Body of pancreas (tissue), 4 donors: ENCODE data around the gene PDPK1. TPM values are rescaled to one million over a fixed set of nuclear protein-coding genes. Genes with fewer than 3 reads are reported as not detected.

Experiments used
- ATAC-seq: fragments of 150-250 bp; one replicate; pipeline ENCODE4 v1.9.1; 2016
- DNase-seq, 4 donors: peaks; one replicate each; pipeline ENCODE4 v3.0.0-alpha.2; 2019
- H3K27ac ChIP-seq, 4 donors: fragments of 200-600 bp; sonication (generic); 1 replicate in 3 of 4; 2 replicates in 1 of 4; pipeline versions ENCODE4 v1.5.1 to v1.6.1; 2016 to 2019; ENCODE audit warnings: mild to moderate bottlenecking in 1 of 4, mixed read lengths in 1 of 4, moderate library complexity in 1 of 4
- H3K27me3 ChIP-seq, 2 donors: fragments of 200-600 bp; sonication (generic); one replicate each; pipeline ENCODE4 v1.6.0; 2016; ENCODE audit warnings: mild to moderate bottlenecking in 1 of 2
- H3K36me3 ChIP-seq, 2 donors: fragments of 200-600 bp; sonication (generic); replicated peaks in 1 of 2; 2 replicates each; pipeline ENCODE4 v1.5.1; 2016; ENCODE audit warnings: low read depth in 2 of 2; ENCODE audit not compliant: insufficient read depth in 1 of 2
- H3K4me1 ChIP-seq: fragments of 200-600 bp; sonication (generic); one replicate; pipeline ENCODE4 v1.6.0; 2016
- H3K4me3 ChIP-seq, 2 donors: fragments of 200-600 bp; sonication (generic); 1 replicate in 1 of 2; 2 replicates in 1 of 2; pipeline ENCODE4 v1.5.1; 2016 to 2019
- H3K9me3 ChIP-seq, 3 donors: fragments of 200-600 bp; sonication (generic); 1 replicate in 2 of 3; 2 replicates in 1 of 3; pipeline ENCODE4 v1.5.1; 2016
- CTCF ChIP-seq, 7 experiments: fragments of 450-650 bp in 4 of 7; fragments of 200-600 bp in 3 of 7; sonication (generic) in 3 of 7; IDR thresholded peaks; one replicate each; pipeline ENCODE4 v1.5.1; 2016 to 2019; ENCODE audit warnings: antibody characterized with exemption in 7 of 7
- POLR2A ChIP-seq, 3 donors: fragments of 450-650 bp; IDR thresholded peaks; one replicate each; pipeline ENCODE4 v1.6.1; 2016; ENCODE audit warnings: antibody characterized with exemption in 3 of 3, mild to moderate bottlenecking in 2 of 3
- WGBS, 2 donors: methylation state at CpG; one replicate each; pipeline ENCODE4 v1.1.5; 2017; 5-methylcytosine and 5-hydroxymethylcytosine counted together
- intact Hi-C: fragments of 100-400 bp; cut with DNase I; formaldehyde crosslinking; loops from one replicate; pipeline ENCODE4 v1.15.1; 2023
- total RNA-seq, 2 donors: library from RNA; depleted of rRNA; stranded (reverse); fragments of >200 nt; gene quantifications; one replicate each; pipeline ENCODE4 v1.1.0, GENCODE V29; 2016

PDPK1 gene
- total RNA-seq, 2 donors from 2014 or later = 20.5 to 28.0 TPM

GRCh38 chr16:2497116-2497630 lies 40.6 kb upstream of the PDPK1 start:
- DNase-seq = peak in 3 of 4 donors; percentile 59 to 64 (median 62)
- Histone ChIP-seq H3K27ac (peak overlapping the region in 3 of 4 donors; percentile 51 to 71 (median 71)), H3K36me3 (peaks cover 0 to 1% of the 10 kb centered on the region in 2 donors), H3K27me3 (no peaks in the 10 kb centered on the region), H3K9me3 (no peaks in the 10 kb centered on the region), H3K4me1 (peaks cover 61% of the 10 kb centered on the region), H3K4me3 (no peak overlapping the region)
- ATAC-seq = peak; percentile 13
- intact Hi-C loops = loop anchor here (5.0 to 10.0 kb wide), 3 partner anchors 62 to 225 kb away; no protein-coding TSS in a partner anchor
- TF ChIP-seq POLR2A (IDR thresholded peaks at IDR 0.05) = no peak
- no peak for TF ChIP-seq CTCF (IDR thresholded peaks at IDR 0.05)
- 63 to 66% methylated on average over 9 to 21 of the region's 21 CpGs for WGBS, 2 donors

- intact Hi-C loops = loop anchor here (5.0 to 10.0 kb wide), 3 partner anchors 63 to 226 kb away; no protein-coding TSS in a partner anchor
- Histone ChIP-seq H3K27ac (peak overlapping the region; percentile 51 to 71 (median 68)), H3K9me3 (no peaks in the 10 kb centered on the region), H3K4me3 (no peak overlapping the region), H3K36me3 (peaks cover 0 to 1% of the 10 kb centered on the region in 2 donors), H3K4me1 (peaks cover 61% of the 10 kb centered on the region), H3K27me3 (no peaks in the 10 kb centered on the region)
- ATAC-seq (no peak), DNase-seq (peak in 1 of 4 donors; percentile 10)
- no peak for TF ChIP-seq CTCF (IDR thresholded peaks at IDR 0.05)
- TF ChIP-seq POLR2A (IDR thresholded peaks at IDR 0.05) = no peak
- WGBS, 2 donors = 77 to 88% methylated on average over 9 to 26 of the region's 26 CpGs
These were observed 39.9 kb upstream of the PDPK1 start for GRCh38 chr16:2497695-2498484.

DNA sequence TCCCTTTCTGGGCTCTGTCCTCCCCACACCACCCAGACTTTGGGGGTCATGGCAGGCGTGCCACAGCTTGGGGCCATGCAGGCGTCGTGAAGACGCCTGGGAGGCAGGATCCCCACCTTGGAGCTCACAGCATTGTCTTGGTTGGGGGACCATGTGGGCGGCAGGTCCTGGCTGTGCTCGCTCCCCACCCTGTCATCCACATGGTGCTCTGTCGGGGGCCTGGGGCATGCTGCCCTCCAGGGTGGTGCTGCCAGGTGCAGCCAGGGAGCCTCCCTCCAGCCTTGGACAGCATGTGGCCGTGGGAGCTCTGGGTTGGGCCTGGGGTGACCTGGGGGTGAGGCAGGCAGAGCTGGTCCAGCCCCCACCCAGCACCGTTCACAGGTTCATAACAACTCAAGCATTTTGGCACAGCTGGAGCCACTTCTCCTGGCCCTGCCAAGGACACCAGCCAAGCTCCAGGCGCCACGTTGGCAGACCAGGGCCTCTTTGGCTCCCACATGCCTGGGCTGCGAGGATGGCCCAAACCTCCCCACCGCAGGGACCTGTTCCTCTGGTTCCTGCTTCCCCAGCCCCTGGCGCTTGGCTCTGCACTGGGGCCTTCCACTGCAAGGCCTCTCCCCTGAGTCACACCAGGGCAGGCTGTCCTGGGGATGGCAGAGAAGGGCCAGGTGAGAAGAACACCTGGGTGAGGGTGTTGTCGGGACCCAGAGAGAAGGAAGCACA lies 39.1 kb upstream of the PDPK1 start:
- DNase-seq (peak; percentile 63 to 89 (median 71)), ATAC-seq (peak; percentile 16)
- no peak overlapping the region for H3K4me3 ChIP-seq
- no peak for TF ChIP-seq CTCF (IDR thresholded peaks at IDR 0.05)
- TF ChIP-seq POLR2A (IDR thresholded peaks at IDR 0.05) = peak in 1 of 3 donors; percentile 13
- intact Hi-C loops = loop anchor here (5.0 to 10.0 kb wide), 3 partner anchors 64 to 226 kb away; no protein-coding TSS in a partner anchor
- H3K4me1 ChIP-seq = peaks cover 60% of the 10 kb centered on the region
- no peaks in the 10 kb centered on the region for H3K9me3 ChIP-seq
- H3K36me3 ChIP-seq = peaks cover 0 to 1% of the 10 kb centered on the region in 2 donors
- 48 to 75% methylated on average over 1 to 11 of the region's 15 CpGs for WGBS, 2 donors
- peak overlapping the region; percentile 51 to 71 (median 68) for H3K27ac ChIP-seq
- H3K27me3 ChIP-seq = no peaks in the 10 kb centered on the region

DNA sequence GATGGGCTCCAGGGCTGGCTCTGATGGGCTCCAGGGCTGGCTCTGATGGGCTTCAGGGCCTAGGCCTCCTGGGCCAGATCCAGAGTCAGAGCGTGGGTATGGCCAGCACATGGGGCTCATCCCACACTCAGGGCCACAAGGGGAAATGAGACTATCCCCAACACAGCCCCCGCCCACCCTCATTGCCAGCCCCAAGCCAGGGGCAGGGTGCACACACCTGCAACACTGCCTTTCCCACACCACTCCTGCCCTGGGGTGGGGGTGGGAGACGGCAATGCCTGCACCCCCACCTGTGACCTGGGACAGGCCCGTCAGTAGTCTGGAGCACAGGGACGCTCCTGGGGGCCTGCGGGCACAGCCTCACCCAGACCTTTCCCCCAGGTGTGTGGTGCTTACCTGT lies 38.4 kb upstream of the PDPK1 start:
- Histone ChIP-seq H3K27ac (peak overlapping the region; percentile 51 to 71 (median 68)), H3K9me3 (no peaks in the 10 kb centered on the region), H3K27me3 (no peaks in the 10 kb centered on the region), H3K4me1 (peaks cover 60% of the 10 kb centered on the region), H3K4me3 (no peak overlapping the region), H3K36me3 (peaks cover 0 to 1% of the 10 kb centered on the region in 2 donors)
- DNase-seq (peak in 1 of 4 donors; percentile 11), ATAC-seq (no peak)
- WGBS, 2 donors = 81 to 85% methylated on average over 4 to 6 of the region's 6 CpGs
- intact Hi-C loops = loop anchor here (5.0 to 10.0 kb wide), 3 partner anchors 65 to 227 kb away; no protein-coding TSS in a partner anchor
- no peak for TF ChIP-seq CTCF (IDR thresholded peaks at IDR 0.05)
- no peak for TF ChIP-seq POLR2A (IDR thresholded peaks at IDR 0.05)
